Uterus (tissue), 2 donors: Measurements from ENCODE around the gene KCNH1.
A peak's percentile ranks its signal among the peaks of the same experiment; 100 is the strongest.

ENCODE experiments used
- POLR2A ChIP-seq, 2 donors: fragments of 450-650 bp; IDR thresholded peaks; one replicate each; pipeline ENCODE4 v1.6.1; 2016; ENCODE audit warnings: antibody characterized with exemption in 2 of 2, mild to moderate bottlenecking in 1 of 2, moderate library complexity in 1 of 2
- TF ChIP-seq, protein P1 (sequence below), 4 experiments: fragments of 200-600 bp in 2 of 4; fragments of 450-650 bp in 2 of 4; sonication (generic) in 2 of 4; IDR thresholded peaks; one replicate each; pipeline ENCODE4 v1.5.1; 2016 to 2019; ENCODE audit warnings: antibody characterized with exemption in 4 of 4, mild to moderate bottlenecking in 2 of 4, moderate library complexity in 1 of 4

DNA sequence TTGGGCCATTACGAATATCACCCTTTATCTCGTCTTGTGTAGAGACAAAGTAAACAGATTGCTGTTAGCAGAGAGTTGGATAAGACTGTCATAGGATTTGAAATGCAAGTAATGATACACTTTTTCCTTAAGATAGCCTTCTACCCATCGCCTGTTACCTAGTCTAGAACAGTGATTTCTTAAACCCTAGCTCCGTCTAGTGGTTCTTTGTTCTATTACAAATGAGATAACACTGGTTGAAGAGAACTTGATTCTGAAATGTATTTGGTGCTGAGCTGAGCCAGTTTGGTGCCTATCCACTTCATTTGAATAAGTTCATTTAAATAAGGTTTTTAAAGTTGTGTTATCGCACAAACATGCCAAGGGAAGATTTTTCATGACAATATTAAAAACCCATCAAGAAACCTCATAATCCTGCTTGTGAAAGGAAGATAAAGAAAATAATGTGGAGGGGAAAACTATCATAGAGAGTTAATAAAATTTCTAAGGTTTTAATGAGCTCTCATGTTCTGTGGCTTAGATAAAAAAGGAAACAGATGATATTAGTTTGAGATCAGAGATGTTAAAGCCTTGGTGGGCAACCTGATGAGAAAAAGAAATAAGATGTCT lies 1.5 kb upstream of the KCNH1 start:
- TF ChIP-seq, protein P1, sequence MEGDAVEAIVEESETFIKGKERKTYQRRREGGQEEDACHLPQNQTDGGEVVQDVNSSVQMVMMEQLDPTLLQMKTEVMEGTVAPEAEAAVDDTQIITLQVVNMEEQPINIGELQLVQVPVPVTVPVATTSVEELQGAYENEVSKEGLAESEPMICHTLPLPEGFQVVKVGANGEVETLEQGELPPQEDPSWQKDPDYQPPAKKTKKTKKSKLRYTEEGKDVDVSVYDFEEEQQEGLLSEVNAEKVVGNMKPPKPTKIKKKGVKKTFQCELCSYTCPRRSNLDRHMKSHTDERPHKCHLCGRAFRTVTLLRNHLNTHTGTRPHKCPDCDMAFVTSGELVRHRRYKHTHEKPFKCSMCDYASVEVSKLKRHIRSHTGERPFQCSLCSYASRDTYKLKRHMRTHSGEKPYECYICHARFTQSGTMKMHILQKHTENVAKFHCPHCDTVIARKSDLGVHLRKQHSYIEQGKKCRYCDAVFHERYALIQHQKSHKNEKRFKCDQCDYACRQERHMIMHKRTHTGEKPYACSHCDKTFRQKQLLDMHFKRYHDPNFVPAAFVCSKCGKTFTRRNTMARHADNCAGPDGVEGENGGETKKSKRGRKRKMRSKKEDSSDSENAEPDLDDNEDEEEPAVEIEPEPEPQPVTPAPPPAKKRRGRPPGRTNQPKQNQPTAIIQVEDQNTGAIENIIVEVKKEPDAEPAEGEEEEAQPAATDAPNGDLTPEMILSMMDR (IDR thresholded peaks at IDR 0.05), result peak; percentile 32 to 48 (median 42)
- TF ChIP-seq POLR2A (IDR thresholded peaks at IDR 0.05), result no peak
